Inflammatory macrophage (primary cell): Measurements from ENCODE around the gene ST6GALNAC3.

ENCODE experiments used
- DNase-seq, 2 donors: peaks; one replicate each; pipeline ENCODE4 v3.0.0-alpha.2; 2020 to 2022

ST6GALNAC3 gene

DNA sequence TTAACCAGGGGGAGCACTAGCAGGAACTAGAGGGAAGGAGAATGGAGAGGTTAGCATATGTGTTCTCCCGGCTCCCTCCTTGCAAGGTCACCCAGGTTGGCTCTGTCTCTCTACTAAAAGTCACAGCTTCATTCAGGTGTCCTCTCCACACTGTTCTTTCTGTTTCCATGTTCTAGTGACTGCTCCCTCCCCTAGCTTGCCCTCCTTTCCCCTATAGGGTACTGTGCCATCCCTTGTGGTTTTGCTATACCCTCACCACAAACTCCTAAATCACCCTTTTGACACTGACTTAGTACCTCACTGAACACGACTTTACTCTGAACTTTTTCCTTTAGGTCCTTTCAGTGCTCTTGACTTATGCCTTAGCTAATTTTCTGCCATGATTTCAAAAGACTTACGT, 389.3 kb downstream of the ST6GALNAC3 start:
- DNase-seq: no peak

DNA sequence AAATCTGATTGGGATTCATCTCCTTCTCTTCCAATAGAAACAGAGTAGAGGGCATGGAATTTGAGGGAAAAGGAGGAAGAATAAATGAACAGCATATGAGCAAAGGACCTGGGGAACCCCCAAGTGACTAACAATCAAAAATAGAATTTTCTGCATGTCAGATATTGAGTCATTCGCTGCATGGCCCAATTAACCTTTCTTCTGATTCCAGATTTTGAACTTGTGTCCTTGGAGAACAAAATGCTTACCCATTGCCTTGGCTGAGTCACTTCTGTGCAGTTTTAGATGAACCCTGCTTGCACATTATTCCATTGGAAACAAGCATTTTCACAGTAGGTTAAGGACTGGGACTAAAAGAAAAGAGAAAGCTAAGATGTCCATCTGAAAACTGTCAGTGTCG, 390.5 kb downstream of the ST6GALNAC3 start:
- no peak for DNase-seq

DNA sequence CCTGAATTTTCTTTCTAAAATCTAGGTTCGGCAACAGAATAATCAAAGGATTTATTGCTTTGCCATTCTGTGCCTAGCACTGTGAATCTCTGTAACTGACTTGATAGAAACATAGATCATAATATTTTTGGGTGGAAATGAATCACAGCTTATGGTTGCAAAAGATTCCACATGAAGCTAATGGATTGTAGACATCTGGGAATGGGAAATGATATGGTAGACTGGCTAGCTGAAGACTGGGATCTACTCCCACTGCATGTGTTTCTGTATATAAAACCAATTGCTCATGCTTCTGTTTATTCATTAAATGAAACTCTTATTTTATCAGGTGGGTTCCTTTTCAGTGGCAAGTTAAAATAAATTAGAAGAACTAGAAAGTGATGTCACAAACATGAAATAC, 395.6 kb downstream of the ST6GALNAC3 start:
- no peak for DNase-seq

DNA sequence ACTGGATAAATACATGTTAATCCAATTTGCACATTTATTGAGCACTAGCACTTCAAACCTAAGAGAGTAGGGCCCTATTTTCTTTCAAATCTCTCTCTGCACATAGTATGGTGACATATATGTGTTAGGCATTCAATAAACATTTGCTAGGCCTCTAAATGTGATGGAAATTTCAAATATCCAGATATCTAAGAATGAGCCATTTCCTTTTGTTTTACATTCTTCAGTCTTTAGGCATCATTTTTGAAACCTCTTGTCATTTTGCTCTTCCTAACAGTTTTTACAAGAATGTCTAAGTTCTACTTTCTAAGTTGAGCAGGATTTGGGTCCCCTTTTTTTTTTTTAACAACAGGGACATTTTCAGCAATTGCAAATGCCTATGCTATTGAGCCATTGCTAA, 397.0 kb downstream of the ST6GALNAC3 start:
- DNase-seq: no peak

DNA sequence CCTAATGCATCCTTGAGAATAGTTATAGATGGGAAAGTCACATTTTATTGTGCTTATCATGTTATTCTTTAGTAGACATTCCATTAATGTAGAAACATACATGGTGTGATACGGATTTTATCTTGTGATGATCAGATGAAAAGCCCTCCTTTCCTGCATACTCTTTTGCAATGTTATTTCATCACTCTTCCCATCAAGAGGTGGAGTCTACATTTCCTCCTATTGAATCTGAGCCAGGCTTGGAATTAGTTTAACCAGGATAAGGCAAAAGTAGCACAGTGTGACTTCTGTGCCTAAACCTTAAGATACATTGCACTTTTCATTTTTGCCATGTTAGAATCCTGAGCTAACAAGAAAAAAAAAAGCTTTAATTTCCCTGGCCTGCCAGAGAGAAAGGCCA, 399.0 kb downstream of the ST6GALNAC3 start:
- DNase-seq: no peak

DNA sequence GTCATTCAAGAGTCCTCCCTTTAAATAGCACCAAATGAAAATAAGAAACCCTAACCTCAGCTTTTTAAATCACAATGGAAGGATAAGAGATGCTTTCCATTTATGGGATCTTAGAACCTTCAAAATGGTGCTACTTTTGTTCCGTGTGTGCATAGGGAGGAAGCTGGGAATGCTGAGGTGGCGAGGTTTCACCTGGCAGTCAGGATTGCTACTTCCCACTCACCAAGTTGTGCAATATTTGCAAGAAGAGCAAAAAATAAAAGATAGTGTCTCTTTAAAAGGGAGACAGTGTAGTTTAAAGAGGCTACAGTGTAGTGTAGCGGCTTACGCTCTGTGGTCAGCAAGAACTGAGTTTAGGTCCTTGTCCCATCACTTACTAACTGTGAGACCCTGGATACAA, 400.4 kb downstream of the ST6GALNAC3 start:
- DNase-seq: no peak

DNA sequence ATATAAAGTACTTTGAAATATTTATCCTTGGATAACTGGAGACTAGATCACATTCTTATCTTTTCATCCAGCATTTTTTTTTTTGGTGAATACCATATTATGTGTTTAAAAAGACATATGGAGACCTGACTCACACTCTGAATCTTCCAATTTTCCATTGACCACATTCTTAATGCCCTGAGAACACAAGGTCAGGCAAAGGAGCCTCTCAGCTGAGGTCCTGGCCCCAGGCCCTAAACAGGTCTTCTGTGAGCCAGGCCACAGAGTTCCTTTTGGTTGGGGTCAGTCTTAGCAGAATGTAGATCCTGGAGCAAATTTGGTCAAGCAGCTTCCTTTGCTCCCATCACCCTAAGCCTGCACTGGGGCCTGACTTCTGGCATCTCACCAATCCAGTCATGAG, 402.6 kb downstream of the ST6GALNAC3 start:
- no peak for DNase-seq

DNA sequence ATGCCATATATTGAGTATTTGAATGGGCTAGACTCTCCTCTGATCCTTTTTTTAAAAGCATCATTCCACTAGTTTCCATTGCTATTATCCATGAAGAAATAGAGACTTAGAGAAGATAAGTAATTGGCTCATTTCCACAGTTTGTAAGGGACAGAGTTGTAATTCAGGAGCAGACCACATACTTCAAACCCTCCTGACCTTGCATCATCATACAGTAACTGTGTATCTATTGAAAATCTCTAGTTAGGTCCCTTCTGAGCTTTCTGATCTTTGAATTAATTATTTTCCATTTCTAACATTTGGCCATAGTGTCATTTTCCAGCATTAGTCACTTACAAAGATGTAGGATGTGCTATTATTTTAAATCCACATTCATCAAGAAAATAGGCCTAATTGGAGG, 406.3 kb downstream of the ST6GALNAC3 start:
- no peak for DNase-seq

DNA sequence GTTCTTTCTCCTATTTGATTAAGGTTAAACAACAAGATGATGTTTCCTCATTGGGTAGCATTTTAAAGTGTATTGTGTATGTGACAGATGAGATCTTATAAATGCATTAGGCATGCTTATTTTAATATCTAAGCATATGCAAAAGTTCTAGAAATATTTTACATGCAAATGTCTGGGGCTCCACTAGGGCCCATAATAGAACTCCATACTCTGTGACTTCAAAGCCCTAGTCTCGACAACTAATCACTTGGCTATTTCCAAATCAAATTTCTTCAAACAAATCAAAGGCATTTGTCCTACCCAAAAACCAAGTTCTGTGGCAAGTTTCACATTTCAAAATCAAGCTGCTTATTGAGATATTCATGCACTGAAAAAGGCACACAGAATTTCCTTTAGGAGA, 407.1 kb downstream of the ST6GALNAC3 start:
- DNase-seq: no peak

DNA sequence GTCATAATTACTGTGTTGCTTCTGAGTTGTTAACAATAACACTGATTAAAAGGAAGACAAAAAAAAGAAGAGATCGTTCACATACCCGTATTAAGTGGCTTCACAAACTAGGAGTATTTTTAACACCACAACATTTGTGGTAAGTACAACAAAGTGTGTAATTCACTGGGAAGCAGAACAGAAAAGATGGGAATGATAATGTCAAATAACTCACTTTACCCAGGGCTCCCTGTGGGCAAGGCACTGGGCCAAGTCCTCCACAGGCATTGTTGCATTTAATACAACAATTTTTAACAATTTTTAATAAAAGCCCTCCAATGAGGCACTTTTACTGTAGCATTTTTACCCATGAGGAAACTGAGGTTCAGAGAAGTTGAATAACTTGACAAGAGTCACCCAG, 407.7 kb downstream of the ST6GALNAC3 start:
- no peak for DNase-seq

DNA sequence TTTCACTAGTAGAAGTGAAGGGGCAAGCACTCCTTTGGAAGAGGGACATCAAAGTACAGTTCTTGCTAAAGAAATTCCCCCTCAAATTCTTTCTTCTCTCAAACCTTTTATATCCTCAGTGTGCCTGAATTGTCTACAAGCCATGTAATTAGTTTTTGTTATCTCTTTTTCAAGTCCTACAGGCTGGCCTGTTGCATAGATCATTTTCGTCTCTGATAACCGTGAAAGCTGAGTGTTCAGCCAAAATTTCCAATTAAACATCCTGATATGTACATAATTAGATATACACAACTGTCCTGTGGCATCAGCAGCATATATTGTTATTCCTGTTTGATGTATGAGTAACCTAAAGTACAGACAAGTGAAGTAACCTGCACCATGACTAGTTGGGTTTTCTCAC, 417.2 kb downstream of the ST6GALNAC3 start:
- DNase-seq: no peak

DNA sequence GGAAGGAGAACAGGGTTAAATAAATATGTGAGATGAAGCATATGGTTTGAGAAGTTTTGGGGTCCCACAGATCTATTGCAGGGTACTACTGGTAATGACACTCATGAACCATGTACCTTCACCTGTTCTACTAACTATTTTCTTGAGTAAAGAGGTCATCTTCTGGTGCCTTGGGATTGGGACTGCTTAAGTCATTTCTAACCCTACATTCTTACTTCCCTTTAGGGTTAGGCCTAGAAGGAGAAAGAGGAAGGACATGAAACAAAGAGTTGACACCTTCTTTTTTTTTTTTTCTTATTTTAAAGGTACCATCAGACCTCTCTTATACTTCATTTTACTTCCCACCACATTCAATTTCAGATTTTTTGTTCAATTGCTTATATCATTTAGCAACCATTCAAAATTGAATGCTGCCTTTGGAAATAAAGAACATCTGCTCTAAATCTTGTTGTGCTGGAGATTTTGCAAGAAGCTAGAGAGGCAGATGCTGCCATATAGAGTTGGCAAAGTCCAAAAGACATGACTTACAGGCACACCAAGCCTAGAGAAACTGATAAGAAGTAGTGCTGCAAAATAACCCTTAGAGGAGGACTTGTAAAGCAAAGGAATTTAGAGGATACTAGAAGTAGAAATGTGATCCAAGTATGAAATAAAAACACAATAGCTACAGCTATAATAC, 418.3 kb downstream of the ST6GALNAC3 start:
- no peak for DNase-seq

DNA sequence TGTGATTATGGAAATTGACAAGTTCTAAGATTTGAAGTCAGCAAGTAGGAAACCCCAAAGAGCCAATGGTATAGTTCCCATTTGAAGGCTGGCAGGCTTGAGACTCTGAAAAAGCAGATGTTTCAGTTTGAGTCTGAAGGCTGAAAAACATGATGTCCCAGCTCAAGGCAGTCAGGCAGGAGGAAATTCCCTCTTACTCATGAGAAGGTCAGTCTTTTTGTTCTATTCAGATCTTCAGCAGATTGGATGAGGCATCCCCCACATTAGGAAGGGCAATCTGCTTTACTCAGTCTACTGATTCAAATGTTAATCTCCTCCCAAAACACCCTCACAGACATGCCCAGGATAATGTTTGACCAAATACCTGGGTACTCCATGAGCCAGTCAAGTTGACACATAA, 420.3 kb downstream of the ST6GALNAC3 start:
- no peak for DNase-seq

DNA sequence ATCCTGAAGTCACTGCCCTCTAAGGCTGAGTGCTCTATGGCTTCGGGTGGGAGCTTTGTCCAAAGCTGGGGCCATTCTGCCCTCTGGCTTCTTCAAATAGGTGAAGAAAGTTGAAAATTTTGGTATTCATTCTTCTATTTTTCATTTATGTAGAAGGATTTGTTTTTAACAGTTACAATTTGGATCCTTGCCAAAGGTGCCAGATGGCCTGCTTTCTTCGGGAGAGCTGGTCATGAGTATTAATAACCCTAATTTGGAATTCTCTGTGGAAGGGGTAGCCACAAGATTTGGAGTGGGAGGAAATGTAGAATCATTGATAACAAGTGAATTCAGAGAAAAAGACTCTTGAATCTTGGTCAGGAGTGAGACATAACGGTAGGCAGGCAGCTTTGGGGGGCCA, 422.3 kb downstream of the ST6GALNAC3 start:
- DNase-seq: no peak

DNA sequence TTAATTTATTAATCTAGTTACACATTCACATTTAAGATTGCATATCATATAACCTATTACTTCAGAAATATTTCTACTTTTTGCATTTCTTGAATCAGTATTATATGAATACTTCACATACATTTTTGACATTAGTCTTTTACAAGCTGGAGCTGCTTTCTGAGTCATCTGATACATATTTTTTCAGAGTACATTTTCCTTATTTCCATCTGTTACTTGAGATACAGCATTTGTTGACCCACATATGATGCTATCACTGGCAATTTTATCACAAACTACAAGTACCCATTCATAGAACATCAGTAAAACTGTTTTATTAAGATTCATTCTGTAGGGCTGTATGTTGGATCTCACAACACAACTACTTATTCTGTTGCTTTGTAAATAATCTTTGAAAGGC, 425.6 kb downstream of the ST6GALNAC3 start:
- no peak for DNase-seq

DNA sequence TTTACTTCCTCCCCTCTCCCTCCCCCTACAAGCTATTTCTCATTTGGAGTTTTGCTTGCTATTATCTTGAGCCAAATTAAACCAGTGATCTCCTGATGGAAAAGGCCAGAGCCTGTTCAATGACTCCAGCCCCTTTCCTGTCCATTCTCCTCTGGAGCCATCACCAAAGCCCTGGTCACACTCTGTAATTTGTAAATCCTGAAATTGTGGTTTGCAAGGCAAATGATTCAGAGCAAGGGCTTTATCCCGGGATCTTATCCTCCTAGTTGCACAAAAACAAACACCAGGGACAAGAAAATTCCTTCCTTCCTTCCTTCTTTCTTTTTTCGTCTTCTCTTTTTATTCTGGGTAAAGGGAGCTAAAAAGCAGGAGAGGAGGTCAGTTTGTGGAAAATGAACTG, 426.6 kb downstream of the ST6GALNAC3 start:
- no peak for DNase-seq

DNA sequence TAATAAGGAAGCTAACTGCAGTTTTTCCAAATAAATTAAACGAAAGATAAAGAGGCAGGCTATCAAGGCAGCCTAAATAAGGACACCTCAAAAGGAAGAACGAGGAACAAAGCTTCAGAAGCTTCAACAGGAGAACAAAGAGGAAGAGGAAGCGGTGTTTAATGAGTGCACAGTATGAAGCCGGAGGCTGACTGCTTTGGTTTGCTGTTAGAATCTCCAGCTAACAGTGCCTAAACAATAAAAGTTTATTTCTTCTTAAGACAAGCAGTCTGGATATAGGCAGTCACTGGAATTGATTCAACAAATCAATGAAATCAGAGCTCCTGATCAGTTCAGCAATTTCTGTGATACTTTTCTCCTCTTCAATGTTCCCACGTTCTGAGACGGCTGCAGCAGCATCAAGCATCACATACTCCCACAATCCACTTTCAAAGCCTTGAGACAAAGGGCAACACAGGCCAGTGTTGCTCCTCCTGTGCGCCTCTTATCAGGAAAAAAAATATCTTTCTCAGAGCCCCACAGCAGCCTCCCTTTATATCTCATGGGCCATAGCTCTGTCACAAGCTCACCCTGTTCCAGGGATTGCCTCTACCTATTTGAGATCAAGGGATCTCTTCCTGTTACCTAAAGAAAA, 427.2 kb downstream of the ST6GALNAC3 start:
- DNase-seq: no peak

DNA sequence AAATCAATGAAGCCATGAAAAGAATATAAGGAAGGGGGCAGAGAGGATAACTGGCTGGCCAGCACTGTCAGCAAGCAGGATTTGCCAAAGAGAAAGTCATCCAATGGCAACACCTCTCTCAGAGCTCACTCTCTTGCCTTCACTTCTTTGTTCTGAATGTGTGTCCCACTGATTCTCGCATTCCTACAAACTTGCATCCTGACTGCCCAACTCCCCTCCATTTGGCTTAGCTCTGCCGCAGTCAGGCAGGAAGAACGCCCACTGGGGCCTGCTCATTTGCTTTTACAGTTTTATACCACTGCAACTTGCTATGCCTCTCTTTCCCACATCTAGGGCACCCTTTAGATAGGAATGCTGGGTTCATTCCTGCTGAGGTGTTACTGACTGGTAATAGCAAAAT, 428.6 kb downstream of the ST6GALNAC3 start:
- DNase-seq: no peak

DNA sequence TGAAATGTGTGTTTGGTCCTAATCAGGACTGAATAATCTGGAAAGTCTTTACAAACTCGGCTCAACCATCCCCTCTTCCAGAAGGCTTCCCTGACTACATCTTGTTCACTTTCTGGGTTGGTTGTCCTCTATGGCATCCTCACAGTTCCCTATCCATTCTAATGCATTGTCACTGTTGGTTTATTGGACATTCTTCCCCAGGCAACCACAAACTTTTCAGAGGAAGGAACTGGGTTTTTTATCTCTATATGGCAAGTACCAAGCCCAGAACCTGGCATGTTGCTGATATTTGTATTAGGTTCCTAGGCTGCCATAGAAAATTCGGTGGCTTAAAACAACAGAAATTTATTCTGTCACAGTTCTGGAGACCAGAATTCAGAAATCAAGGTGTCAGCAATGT, 429.2 kb downstream of the ST6GALNAC3 start:
- DNase-seq: no peak

DNA sequence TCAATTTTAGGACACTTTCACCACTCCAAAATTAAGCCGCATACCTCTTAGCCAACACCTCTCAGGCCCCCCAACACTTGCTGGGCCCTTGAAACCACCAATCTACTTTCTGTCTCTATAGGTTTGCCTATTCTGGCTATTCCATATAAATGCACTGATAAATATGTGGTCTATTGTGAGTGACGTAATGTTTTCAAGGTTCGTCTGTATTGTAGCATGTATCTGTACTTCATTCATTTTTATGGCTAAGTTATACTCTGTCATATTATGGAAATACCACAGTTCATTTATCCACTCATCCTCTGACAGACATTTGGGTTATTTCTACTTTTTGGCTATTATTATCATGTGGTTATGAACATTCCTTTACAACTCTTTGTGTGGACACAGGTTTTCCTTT, 432.8 kb downstream of the ST6GALNAC3 start:
- no peak for DNase-seq

DNA sequence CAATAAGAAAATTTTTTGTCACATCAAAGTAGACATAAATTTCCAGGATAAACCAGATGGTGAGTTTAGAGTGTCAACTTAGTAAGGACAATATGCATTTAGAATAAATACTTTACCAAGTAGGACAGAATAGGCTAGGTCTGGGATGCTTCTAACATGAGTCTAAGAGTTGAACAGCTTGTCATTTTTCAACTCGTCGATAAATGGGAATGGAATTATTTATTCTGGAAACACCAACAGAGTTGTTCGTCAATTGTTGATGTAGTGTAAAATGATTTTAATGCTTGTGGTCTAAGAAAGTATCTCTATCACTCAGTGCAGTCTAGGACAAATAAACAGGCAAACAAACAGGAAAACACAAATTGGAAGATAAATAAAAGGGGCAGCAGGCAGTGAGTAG, 434.3 kb downstream of the ST6GALNAC3 start:
- DNase-seq: no peak

DNA sequence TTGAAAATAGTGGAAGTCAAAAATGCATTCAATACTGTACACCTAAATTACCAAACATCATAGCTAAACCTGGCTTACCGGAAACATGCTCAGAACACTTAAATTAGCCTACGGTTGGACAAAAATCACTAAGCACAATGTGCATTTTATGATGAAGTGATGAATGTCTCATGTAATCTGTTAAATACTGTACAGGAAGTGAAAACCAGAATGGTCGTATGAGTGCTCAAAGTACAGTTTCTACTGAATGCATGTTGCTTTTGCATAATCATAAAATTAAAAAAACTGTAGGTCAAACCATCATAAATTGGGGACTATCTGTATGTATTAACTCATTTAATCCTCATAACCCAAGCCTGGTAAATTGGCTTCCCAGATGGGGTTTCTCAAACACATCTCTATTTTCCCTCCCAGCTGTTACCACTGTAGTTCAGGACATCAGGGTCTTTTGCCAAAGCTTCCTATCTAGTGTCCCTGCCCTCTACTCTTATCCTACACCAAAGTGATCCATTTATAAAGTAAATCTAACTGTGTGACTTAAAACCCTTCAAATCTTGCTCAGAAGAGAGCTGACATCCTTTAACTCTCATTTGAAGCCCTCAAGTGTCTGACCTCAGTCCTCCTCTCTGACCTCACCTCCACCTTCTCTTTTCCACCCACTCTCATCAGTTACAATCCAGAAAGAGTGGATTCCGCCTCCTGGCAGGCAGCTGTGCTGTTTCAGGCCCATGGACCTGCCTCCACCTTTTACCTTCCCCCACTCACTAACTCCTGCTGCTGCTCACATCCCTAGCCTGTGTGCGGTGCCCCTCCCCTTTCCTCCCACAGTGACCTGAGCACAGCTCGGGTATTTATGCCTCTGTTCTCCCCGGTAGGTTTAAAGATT, 436.4 kb downstream of the ST6GALNAC3 start:
- DNase-seq: no peak

DNA sequence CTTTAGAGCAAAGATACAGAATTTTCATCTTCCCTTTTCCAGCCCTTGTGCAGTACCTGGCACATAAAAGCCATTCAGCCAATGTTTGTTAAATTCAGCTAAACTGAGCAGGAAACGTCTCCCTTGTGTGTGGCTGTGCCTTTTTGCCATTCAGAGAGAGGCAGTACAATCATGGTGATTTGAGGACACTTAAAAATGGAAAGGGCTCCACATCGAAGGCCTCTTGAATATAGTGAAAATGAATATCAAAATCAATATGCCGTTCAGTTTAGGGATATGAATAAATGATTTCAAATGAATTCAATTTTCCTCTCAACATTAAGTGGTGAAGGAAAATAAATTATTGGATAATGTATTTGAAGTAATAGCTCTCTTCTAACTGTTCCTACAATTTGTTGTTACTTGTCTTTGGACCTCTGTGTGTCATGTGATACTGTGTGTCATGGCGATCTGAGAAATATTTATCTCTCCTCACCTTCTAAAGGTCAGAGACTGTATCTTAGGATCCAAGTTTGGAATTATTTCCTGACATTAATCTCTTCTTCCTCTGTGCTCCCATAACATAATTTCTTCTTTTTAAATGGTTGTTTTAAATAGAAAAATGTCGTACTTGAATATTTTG, 437.1 kb downstream of the ST6GALNAC3 start:
- no peak for DNase-seq
